Measurements from ENCODE around the gene ANKRD28.

The ANKRD28 gene

DNA sequence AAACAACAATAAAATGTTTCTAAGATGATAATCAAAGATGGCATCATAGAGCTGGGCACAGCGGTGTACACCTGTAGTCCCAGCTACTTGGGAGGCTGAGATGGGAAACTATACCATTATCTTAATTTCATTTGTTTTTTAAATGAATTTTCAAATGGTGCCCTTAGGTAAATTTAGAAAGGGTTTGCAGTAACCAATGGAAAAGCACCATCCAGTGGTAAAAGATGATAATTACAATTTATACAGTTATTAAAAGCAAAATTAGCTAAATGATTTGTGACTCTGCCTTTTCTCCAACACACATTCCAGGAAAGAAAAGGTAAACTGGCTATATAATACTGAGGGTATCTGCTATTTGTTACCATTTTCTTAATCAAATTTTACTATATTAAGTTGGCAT is 14.4 kb upstream of the ANKRD28 start:
- no peak overlapping the region for H3K4me3 ChIP-seq (ENCODE audit: low read length)
- TF ChIP-seq ZNF274 (IDR thresholded peaks at IDR 0.05; ENCODE audit: low read depth, low read length) = no peak

DNA sequence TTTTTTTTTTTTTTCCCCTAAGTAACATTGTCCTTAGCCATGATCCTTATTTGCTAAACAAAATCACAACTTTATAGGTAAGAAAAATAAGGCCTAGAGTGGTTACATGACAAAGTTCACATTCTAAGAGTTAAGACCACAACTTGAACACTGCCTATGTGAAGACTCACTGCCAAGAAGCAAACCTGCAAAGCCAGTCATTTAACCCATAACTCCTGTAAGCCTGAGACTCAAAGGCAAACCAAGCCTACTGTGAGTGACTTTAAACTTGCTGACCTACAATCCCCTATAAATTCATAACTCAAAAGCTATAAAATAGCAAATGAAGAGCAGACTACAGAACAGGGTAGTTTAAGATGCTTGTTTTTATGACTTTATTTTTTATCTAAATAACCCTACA is 12.9 kb upstream of the ANKRD28 start:
- no peak overlapping the region for H3K4me3 ChIP-seq (ENCODE audit: low read length)
- no peak for TF ChIP-seq ZNF274 (IDR thresholded peaks at IDR 0.05; ENCODE audit: low read depth, low read length)

DNA sequence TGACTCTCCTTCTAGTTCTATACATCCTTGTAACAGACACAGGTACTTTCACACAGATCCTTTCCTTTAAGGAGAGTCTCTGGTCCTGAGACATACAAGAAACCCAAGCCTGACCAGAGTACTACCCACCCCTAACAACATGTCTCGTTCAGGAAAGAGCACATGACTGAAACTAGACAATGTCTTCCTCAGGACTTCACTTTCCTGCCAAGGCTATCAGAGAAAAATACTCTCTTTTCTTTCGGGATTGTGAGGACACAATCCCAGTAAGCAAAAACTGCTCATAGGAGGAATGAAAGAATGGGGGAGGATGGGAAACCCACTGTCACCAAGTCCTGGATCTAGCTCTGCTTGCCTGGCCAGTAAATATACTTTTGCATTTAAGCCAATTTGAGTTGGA is 11.5 kb upstream of the ANKRD28 start:
- TF ChIP-seq ZNF274 (IDR thresholded peaks at IDR 0.05; ENCODE audit: low read depth, low read length) = no peak
- H3K4me3 ChIP-seq (ENCODE audit: low read length) = no peak overlapping the region

DNA sequence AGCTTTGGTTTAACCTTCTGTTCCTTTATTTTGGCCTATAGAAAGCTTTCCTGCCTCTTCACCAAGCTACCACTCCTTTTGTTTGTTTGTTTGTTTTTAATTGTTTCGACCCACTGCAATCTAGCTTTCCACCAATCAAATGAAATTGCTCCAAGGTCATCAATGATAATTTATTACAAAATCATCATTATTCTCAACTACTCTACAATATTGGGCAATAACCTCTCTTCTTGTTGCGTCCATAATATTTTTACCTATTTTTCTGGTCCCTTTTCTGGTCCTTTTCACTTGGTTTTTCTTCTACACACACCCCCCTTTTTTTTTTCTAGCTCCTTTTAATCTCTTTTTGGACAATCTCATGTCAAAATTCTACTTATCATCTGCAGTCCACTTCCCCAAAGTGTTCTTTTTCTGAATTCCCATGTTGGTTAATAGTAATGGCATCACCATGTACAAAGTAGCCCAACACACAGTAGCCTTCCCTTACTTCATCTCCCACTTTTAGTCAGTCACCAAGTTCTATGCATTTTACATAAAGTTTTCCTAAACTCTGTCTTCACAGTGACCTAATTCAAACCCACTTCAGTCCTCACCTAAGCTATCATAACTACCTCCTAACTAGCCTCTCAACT is 11.0 kb upstream of the ANKRD28 start:
- TF ChIP-seq ZNF274 (IDR thresholded peaks at IDR 0.05; ENCODE audit: low read depth, low read length) = no peak
- no peak overlapping the region for H3K4me3 ChIP-seq (ENCODE audit: low read length)

DNA sequence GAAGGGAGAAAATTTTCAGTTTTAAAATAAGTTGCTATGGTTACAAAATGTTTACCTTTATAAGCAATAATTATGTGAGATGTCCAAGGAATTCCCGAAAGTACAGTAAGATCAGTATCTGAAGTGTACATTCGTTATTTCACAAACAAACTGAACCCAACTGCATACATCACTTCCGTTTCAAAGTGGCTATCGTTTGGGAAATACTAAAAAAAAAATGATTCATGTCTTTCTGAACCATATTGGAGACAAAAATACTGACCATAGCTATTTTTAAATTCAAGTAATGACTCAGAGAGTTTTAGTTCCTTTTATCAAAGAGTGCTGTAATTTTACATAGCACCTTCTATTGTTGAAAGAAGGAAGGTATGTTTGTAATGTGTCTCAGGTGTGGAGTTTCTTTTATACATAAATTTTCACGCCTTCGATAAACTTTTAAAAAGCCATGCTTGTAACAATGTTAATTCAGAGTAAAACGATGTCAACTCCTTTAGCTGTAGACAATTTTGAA is 8.0 kb upstream of the ANKRD28 start:
- no peak overlapping the region for H3K4me3 ChIP-seq (ENCODE audit: low read length)

DNA sequence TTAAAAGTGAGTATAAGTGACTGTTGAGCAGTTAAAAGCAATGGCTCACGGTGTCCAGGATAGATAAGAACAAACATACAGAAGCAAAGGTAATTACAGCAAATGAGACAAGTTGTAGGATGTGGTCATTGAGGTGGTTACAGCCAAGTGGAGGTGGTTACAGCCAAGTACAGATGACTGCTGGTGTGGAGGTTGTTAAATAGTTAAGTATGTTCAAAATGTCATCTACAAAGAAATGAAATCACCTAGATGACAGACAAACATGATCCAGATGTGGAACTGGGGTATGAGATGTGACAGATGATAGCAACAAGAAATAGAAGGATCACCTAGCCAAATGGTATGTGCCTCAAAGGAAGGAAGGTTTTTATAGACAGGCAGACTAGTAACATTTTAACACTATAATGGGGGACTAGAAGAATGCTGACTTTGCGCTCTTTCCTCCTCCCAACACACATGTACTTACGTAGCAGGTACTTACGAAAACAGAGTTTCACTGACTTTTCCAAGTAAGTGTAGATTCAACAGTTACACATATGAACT is 6.8 kb upstream of the ANKRD28 start:
- TF ChIP-seq ZNF274 (IDR thresholded peaks at IDR 0.05; ENCODE audit: low read depth, low read length) = no peak
- H3K4me3 ChIP-seq (ENCODE audit: low read length) = no peak overlapping the region

More for the DNA sequence above, 8.0 kb upstream of the ANKRD28 start:
- no peak for TF ChIP-seq ZNF274 (IDR thresholded peaks at IDR 0.05; ENCODE audit: low read depth, low read length)

DNA sequence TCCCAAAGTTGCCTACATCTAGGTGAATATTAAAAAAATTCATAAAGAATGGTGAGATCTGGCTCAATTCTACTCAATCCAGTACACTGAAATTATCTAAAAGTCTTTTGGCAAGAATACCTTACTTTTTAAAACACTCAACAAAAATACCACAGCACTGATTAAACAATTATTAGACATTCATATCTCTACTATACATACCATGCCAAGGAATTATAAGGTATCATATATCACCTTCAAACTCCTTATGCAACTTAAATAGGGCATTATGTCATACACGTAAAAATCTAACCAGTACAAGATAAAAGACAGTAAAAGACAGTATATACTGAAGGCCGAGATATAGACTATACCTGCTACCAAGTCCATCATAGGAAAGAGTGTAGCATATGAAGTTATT is 6.1 kb upstream of the ANKRD28 start:
- no peak for TF ChIP-seq ZNF274 (IDR thresholded peaks at IDR 0.05; ENCODE audit: low read depth, low read length)
- H3K4me3 ChIP-seq (ENCODE audit: low read length) = no peak overlapping the region

DNA sequence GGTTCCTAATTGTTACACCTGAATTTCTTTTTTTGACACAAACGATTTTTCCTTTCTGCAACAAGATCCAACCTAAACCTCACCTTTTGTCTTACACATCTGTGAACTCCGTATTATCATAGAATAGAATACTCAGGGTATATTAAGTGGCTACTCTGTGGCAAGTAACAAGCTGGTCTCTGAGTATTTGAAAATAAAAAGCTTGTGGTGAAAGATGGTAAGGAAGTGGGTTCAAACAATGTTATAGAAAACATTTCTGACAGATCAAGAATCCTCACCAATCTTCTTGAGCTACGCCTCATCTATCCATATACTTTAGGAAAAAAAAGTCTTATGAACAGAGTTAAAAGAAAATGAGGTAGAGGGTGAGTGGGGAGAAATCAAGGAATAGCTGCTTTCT is 3.5 kb upstream of the ANKRD28 start:
- TF ChIP-seq ZNF274 (IDR thresholded peaks at IDR 0.05; ENCODE audit: low read depth, low read length) = no peak
- H3K4me3 ChIP-seq (ENCODE audit: low read length) = no peak overlapping the region

DNA sequence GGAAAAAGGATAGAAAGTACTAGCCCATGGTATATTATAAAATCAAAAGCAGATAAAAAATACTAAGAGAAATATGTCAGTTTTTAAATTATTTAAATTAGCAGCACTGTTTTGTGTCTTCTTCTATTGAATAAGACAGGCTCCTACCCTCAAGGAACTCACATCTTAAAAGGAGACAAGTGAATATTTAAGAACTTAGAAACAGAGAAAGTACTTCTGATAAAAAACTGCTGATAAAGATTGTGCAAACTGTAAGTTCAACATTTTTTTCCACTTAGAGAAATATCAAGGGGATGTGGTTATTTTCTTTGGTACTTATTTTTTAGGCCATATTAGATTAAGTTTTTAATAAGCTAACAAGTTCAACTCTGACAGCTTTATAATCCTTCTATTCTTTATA is 3.0 kb upstream of the ANKRD28 start:
- no peak for TF ChIP-seq ZNF274 (IDR thresholded peaks at IDR 0.05; ENCODE audit: low read depth, low read length)
- H3K4me3 ChIP-seq (ENCODE audit: low read length) = no peak overlapping the region

DNA sequence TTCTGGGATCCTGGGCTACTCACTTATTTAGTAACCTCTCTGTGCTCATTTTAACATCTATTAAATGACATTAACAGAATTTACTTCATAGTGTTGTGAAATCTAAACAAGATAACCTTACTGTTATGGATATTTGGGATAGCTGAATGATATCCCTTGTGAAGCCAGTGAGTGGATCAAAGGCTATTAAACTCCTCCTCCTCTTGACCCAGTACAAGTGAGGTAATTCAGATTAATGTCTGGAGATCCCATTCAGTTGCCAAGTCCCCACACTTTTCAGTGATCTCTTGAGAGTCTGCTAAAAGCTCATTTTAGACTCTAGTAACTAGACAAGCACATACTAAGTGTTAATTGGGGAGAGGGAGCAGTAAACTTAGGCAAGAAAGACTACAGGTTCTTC is 2.5 kb upstream of the ANKRD28 start:
- TF ChIP-seq ZNF274 (IDR thresholded peaks at IDR 0.05; ENCODE audit: low read depth, low read length) = no peak
- no peak overlapping the region for H3K4me3 ChIP-seq (ENCODE audit: low read length)

DNA sequence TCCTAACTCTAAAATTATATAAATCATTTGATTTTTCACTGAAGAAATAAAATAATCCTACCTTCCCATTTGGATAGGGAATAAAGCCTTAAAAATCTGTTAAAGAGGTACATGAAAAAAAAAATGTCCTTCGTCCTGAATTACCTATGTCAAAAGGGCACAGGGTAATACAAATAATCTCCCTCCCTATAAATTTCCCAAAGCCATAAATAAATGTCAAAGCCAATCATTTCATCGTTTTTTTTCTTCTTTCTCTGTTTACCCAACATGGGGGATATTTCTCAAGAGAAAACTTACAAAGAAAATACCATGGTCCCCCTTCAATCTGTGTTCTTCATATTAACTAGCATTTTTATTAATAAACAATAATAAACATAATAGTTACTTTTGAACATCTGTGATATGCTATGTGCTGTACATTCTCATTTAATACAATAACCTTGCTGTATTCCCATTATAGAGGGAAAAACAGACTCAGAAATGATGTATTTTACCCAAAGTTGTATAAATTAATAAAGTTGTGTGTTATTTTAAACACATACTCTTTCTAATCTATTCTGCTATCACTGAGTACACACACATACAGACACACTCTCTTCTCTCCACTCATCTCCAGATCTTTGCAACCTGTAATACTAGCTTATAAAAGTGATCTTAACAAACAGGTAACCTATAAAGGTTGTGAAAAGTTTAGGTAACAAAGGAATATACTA is 910 bp upstream of the ANKRD28 start:
- TF ChIP-seq ZNF274 (IDR thresholded peaks at IDR 0.05; ENCODE audit: low read depth, low read length) = no peak
- H3K4me3 ChIP-seq (ENCODE audit: low read length) = no peak overlapping the region

DNA sequence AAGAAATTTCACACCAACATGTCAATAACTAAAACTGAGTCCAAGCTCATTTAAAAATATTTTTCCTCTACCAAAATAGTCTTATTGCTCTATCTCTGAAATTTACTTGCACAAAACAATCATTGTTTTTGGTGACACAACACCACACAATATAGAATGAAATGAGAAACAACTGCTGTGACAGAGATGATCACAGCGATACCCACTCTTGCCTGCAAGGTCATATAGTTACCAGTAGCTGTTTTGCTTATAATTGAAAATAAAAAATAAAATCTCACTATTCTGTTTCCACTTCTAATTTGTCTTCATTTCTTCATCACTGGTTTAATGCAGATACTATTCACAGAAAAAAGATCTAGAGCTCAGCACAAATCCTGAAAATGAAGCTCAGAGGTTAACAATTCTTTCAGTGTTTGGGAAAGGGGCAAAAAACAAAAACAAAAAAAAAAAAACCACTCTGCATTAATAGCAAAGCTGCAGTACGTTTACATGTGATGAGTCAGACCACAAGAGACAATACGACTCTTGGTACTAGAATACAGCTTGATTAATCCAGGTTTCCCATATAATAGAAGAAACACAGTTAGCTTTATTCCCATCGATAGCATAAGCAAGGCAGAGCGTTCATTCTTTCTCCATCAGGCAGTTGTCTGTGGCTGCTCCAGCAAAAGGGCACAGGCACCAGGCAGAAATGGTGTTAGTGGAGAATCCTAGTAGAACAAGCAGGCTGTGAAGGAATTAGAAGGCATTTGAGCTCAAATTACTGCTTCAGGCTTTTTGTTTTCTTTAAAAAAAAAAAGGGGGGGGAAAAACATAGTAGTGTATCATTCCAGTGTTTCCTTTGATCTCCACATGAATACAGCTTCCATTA is 773 bp downstream of the ANKRD28 start:
- no peak for TF ChIP-seq ZNF274 (IDR thresholded peaks at IDR 0.05; ENCODE audit: low read depth, low read length)
- peak overlapping the region; percentile 99 for H3K4me3 ChIP-seq (ENCODE audit: low read length)

DNA sequence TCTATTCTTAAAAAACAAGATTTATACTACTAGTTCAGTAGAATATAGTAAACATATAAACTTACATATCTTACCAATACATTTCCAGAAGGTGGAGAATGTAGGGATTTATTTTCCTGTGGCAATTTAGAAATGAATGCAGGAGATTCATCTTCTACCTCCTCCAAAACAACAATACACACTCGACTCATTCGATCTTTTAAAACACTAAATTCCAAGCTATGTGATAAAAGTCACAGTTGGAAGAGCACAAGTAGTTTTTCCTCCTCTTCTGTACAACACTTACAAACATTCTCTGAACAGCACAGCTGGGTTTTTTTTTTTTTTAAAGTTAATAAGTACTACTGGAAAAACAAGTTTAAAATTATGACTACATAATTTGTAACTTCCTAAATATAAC is 1.4 kb downstream of the ANKRD28 start:
- peak overlapping the region; percentile 99; the same call in 1 of the 2 replicates for H3K4me3 ChIP-seq (ENCODE audit: low read length)
- no peak for TF ChIP-seq ZNF274 (IDR thresholded peaks at IDR 0.05; ENCODE audit: low read depth, low read length)

DNA sequence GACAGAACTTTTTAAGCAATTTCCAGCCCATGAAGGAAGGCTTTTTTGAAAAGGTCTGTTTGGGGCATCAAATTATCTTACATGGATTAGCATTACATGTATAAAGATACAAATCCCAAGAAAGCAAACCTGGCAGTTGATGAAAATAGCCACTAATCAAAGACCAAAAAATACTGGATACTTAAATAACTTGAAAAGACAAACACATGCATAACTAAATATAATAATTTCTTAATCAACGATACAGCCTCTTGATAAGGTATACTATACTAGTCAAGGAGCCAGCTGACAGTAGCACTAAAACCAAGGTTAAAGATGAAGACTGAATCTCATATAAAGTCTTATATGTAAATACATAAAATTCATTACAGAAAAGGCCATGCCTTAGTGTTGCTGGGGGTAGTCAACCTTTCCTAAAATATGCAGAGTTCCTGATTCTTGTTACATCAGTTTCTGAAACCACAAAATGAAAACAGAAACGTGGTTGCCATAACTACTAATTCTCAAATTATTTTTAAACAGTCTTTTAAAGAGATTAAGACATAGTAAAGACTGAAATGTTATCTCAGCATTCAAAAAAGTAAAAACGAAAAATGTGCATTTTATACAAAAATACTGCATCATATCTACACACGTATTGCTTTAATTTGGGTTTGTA is 2.0 kb downstream of the ANKRD28 start:
- no peak for TF ChIP-seq ZNF274 (IDR thresholded peaks at IDR 0.05; ENCODE audit: low read depth, low read length)
- peak overlapping the region; percentile 99; the same call in 1 of the 2 replicates for H3K4me3 ChIP-seq (ENCODE audit: low read length)

Measured in GM08714 (cell line).